Activated CD8-positive, alpha-beta memory T cell treated with anti-CD3 and anti-CD28 coated beads, Interleukin-2, amount 10 ng/mL, durations not matched to agents 7 days and 5 days (primary cell): ENCODE data around the gene RETREG2. TPM values are rescaled to one million over a fixed set of nuclear protein-coding genes. Genes with fewer than 3 reads are reported as not detected.
A peak's percentile ranks its signal among the peaks of the same experiment; 100 is the strongest.
"Not testable (repeated sequence)": the region's sequence is repeated elsewhere in the genome, so short reads cannot be mapped to it uniquely, and the experiment has no call there.

ENCODE experiments used
- ATAC-seq: fragments of 150-1000 bp; cut with Tn5 transposase; one replicate; pipeline ENCODE4 v1.10.0; 2021; ENCODE audit warnings: moderate library complexity
- CTCF ChIA-PET: fragments of 350-600 bp; sonication (Branson Sonifier 250); formaldehyde crosslinking; loops from one replicate; lab custom pipeline; 2021; ENCODE audit warnings: antibody characterized with exemption; lab: Charles Lee
- DNase-seq: peaks from one replicate; pipeline ENCODE4 v3.0.0-alpha.2; 2020
- H3K27ac Mint-ChIP-seq: one replicate; pipeline ENCODE4 v1.8.0; 2021; ENCODE audit warnings: mild to moderate bottlenecking, mixed read lengths
- H3K27me3 Mint-ChIP-seq: one replicate; pipeline ENCODE4 v1.8.0; 2021; ENCODE audit warnings: mixed read lengths
- H3K36me3 Mint-ChIP-seq: one replicate; pipeline ENCODE4 v1.8.0; 2021; ENCODE audit warnings: mild to moderate bottlenecking, mixed read lengths
- H3K4me1 Mint-ChIP-seq: one replicate; pipeline ENCODE4 v1.8.0; 2021; ENCODE audit warnings: mixed read lengths
- H3K4me3 Mint-ChIP-seq: one replicate; pipeline ENCODE4 v1.8.0; 2021; ENCODE audit warnings: mild to moderate bottlenecking, moderate library complexity, mixed read lengths
- H3K9me3 Mint-ChIP-seq: one replicate; pipeline ENCODE4 v1.8.0; 2022; ENCODE audit warnings: low read depth, mixed read lengths
- total RNA-seq, 2 experiments: library from RNA; stranded (reverse); gene quantifications; one replicate each; pipeline ENCODE4 v1.2.3, GENCODE V29; 2021

RETREG2 gene
- total RNA-seq, 2 experiments from 2014 or later, result 95.8 to 110 TPM

GRCh38 chr2:219182331-219183150 is 4.5 kb downstream of the RETREG2 start:
- H3K27me3 Mint-ChIP-seq, result no peaks in the 10 kb centered on the region
- CTCF ChIA-PET, result interaction anchor here (0.8 to 3.7 kb wide), 10 partner anchors 11 to 112 kb away, joined by 3 to 16 read pairs (median 6); partner anchors contain the start of gene ZFAND2B
- H3K4me1 Mint-ChIP-seq, result peaks cover 60% of the 10 kb centered on the region
- peak overlapping the region; percentile 81 for H3K27ac Mint-ChIP-seq
- H3K4me3 Mint-ChIP-seq, result no peak overlapping the region
- ATAC-seq (no peak), DNase-seq (peak; percentile 62)
- H3K9me3 Mint-ChIP-seq, result no peaks in the 10 kb centered on the region
- peaks cover 49% of the 10 kb centered on the region for H3K36me3 Mint-ChIP-seq

- peaks cover 58% of the 10 kb centered on the region for H3K4me1 Mint-ChIP-seq
- H3K9me3 Mint-ChIP-seq, result no peaks in the 10 kb centered on the region
- CTCF ChIA-PET, result interaction anchor here (0.8 to 3.6 kb wide), 6 partner anchors 10 to 112 kb away, joined by 4 to 14 read pairs (median 8); partner anchors contain the start of gene ZFAND2B
- H3K27ac Mint-ChIP-seq, result peak overlapping the region; percentile 81
- H3K27me3 Mint-ChIP-seq, result no peaks in the 10 kb centered on the region
- peaks cover 48% of the 10 kb centered on the region for H3K36me3 Mint-ChIP-seq
- no peak overlapping the region for H3K4me3 Mint-ChIP-seq
- DNase-seq (no peak), ATAC-seq (no peak)
These were observed 5.2 kb downstream of the RETREG2 start for GRCh38 chr2:219183151-219183772.

GRCh38 chr2:219184121-219184520 is 6.0 kb downstream of the RETREG2 start:
- Mint-ChIP-seq H3K9me3 (no peaks in the 10 kb centered on the region), H3K4me3 (no peak overlapping the region), H3K27me3 (no peaks in the 10 kb centered on the region), H3K36me3 (peaks cover 45% of the 10 kb centered on the region), H3K27ac (no peak overlapping the region), H3K4me1 (peaks cover 55% of the 10 kb centered on the region)
- CTCF ChIA-PET, result interaction anchor here (0.8 kb wide), 1 partner anchor 13 kb away, joined by 3 read pairs; no protein-coding TSS in a partner anchor
- ATAC-seq (no peak), DNase-seq (no peak)

- DNase-seq (no peak), ATAC-seq (no peak)
- Mint-ChIP-seq H3K27me3 (no peaks in the 10 kb centered on the region), H3K4me3 (no peak overlapping the region), H3K9me3 (no peaks in the 10 kb centered on the region), H3K4me1 (peaks cover 28% of the 10 kb centered on the region), H3K27ac (peak overlapping the region; percentile 33), H3K36me3 (peaks cover 24% of the 10 kb centered on the region)
- CTCF ChIA-PET, result no interaction called here
These were observed 8.8 kb downstream of the RETREG2 start for GRCh38 chr2:219186754-219187456.

- Mint-ChIP-seq H3K27me3 (no peaks in the 10 kb centered on the region), H3K27ac (no peak overlapping the region), H3K4me3 (no peak overlapping the region), H3K9me3 (peaks cover 3% of the 10 kb centered on the region), H3K4me1 (peaks cover 18% of the 10 kb centered on the region), H3K36me3 (peaks cover 4% of the 10 kb centered on the region)
- ATAC-seq, result no peak
- CTCF ChIA-PET, result interaction anchor here (1.1 to 1.7 kb wide), 4 partner anchors 15 to 27 kb away, joined by 3 to 4 read pairs (median 3); partner anchors contain the start of gene CNPPD1
- no peak for DNase-seq
These were observed 19.3 kb downstream of the RETREG2 start for GRCh38 chr2:219197388-219197787.

- no peak overlapping the region for H3K4me3 Mint-ChIP-seq
- CTCF ChIA-PET, result interaction anchor here (0.8 to 2.5 kb wide), 4 partner anchors 17 to 80 kb away, joined by 3 to 14 read pairs (median 5); partner anchors contain the start of gene DNAJB2
- DNase-seq, result no peak
- H3K27me3 Mint-ChIP-seq, result no peaks in the 10 kb centered on the region
- peaks cover 5% of the 10 kb centered on the region for H3K9me3 Mint-ChIP-seq
- H3K36me3 Mint-ChIP-seq, result peaks cover 7% of the 10 kb centered on the region
- ATAC-seq, result no peak
- peaks cover 18% of the 10 kb centered on the region for H3K4me1 Mint-ChIP-seq
- H3K27ac Mint-ChIP-seq, result no peak overlapping the region
These were observed 20.9 kb downstream of the RETREG2 start for GRCh38 chr2:219198974-219199373.

GRCh38 chr2:219199470-219200211 is 21.6 kb downstream of the RETREG2 start:
- CTCF ChIA-PET, result interaction anchor here (0.8 to 2.5 kb wide), 5 partner anchors 18 to 79 kb away, joined by 3 to 14 read pairs (median 4); partner anchors contain the start of gene DNAJB2
- H3K27ac Mint-ChIP-seq, result peak overlapping the region; percentile 45
- DNase-seq (no peak), ATAC-seq (peak; percentile 26)
- peaks cover 18% of the 10 kb centered on the region for H3K4me1 Mint-ChIP-seq
- H3K36me3 Mint-ChIP-seq, result peaks cover 8% of the 10 kb centered on the region
- no peaks in the 10 kb centered on the region for H3K27me3 Mint-ChIP-seq
- no peak overlapping the region for H3K4me3 Mint-ChIP-seq
- H3K9me3 Mint-ChIP-seq, result peaks cover 8% of the 10 kb centered on the region

- Mint-ChIP-seq H3K27ac (peak overlapping the region; percentile 88), H3K4me1 (peaks cover 18% of the 10 kb centered on the region), H3K4me3 (peak overlapping the region; percentile 69)
- ATAC-seq, H3K9me3 Mint-ChIP-seq, H3K36me3 Mint-ChIP-seq, H3K27me3 Mint-ChIP-seq: not testable (repeated sequence)
- DNase-seq, result peak; percentile 72
- CTCF ChIA-PET, result interaction anchor here (1.1 to 2.5 kb wide), 7 partner anchors 9 to 94 kb away, joined by 3 to 14 read pairs (median 4); no protein-coding TSS in a partner anchor
These were observed 22.6 kb downstream of the RETREG2 start for GRCh38 chr2:219200502-219201326.

GRCh38 chr2:219201331-219201730 is 23.3 kb downstream of the RETREG2 start:
- H3K27ac Mint-ChIP-seq, H3K27me3 Mint-ChIP-seq, H3K4me3 Mint-ChIP-seq, H3K36me3 Mint-ChIP-seq, DNase-seq, H3K9me3 Mint-ChIP-seq, ATAC-seq: not testable (repeated sequence)
- H3K4me1 Mint-ChIP-seq, result peaks cover 24% of the 10 kb centered on the region
- CTCF ChIA-PET, result interaction anchor here (1.1 to 2.5 kb wide), 6 partner anchors 9 to 94 kb away, joined by 3 to 14 read pairs (median 6); no protein-coding TSS in a partner anchor

GRCh38 chr2:219204425-219205164 is 26.5 kb downstream of the RETREG2 start:
- no peak overlapping the region for H3K27ac Mint-ChIP-seq
- DNase-seq (no peak), ATAC-seq (no peak)
- no peak overlapping the region for H3K4me3 Mint-ChIP-seq
- CTCF ChIA-PET, result interaction anchor here (0.7 to 6.9 kb wide), 2 partner anchors 28 to 33 kb away, joined by 3 to 65 read pairs; partner anchors contain the start of genes CNPPD1 and SLC23A3
- peaks cover 45% of the 10 kb centered on the region for H3K4me1 Mint-ChIP-seq
- H3K27me3 Mint-ChIP-seq, result no peaks in the 10 kb centered on the region
- H3K36me3 Mint-ChIP-seq, result peaks cover 22% of the 10 kb centered on the region
- peaks cover 8% of the 10 kb centered on the region for H3K9me3 Mint-ChIP-seq

- Mint-ChIP-seq H3K4me3 (no peak overlapping the region), H3K36me3 (peaks cover 23% of the 10 kb centered on the region), H3K4me1 (peaks cover 47% of the 10 kb centered on the region), H3K9me3 (peaks cover 8% of the 10 kb centered on the region), H3K27me3 (no peaks in the 10 kb centered on the region), H3K27ac (no peak overlapping the region)
- no peak for ATAC-seq
- no peak for DNase-seq
- CTCF ChIA-PET, result interaction anchor here (2.2 to 6.9 kb wide), 2 partner anchors 16 to 33 kb away, joined by 9 to 65 read pairs; partner anchors contain the start of gene SLC23A3
These were observed 27.1 kb downstream of the RETREG2 start for GRCh38 chr2:219205165-219205538.
